ENCODE measurements around the gene PPFIBP2.
"Not testable (repeated sequence)": the region's sequence is repeated elsewhere in the genome, so short reads cannot be mapped to it uniquely, and the experiment has no call there.

The PPFIBP2 gene

GRCh38 chr11:7657306-7658025, 143.7 kb downstream of the PPFIBP2 start:
- TF ChIP-seq ZFX (IDR thresholded peaks at IDR 0.05) = no peak
- TF ChIP-seq, protein P1, sequence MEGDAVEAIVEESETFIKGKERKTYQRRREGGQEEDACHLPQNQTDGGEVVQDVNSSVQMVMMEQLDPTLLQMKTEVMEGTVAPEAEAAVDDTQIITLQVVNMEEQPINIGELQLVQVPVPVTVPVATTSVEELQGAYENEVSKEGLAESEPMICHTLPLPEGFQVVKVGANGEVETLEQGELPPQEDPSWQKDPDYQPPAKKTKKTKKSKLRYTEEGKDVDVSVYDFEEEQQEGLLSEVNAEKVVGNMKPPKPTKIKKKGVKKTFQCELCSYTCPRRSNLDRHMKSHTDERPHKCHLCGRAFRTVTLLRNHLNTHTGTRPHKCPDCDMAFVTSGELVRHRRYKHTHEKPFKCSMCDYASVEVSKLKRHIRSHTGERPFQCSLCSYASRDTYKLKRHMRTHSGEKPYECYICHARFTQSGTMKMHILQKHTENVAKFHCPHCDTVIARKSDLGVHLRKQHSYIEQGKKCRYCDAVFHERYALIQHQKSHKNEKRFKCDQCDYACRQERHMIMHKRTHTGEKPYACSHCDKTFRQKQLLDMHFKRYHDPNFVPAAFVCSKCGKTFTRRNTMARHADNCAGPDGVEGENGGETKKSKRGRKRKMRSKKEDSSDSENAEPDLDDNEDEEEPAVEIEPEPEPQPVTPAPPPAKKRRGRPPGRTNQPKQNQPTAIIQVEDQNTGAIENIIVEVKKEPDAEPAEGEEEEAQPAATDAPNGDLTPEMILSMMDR (conservative IDR thresholded peaks at IDR 0.05) = peak; percentile 30
- H3K27ac ChIP-seq = no peak overlapping the region

DNA sequence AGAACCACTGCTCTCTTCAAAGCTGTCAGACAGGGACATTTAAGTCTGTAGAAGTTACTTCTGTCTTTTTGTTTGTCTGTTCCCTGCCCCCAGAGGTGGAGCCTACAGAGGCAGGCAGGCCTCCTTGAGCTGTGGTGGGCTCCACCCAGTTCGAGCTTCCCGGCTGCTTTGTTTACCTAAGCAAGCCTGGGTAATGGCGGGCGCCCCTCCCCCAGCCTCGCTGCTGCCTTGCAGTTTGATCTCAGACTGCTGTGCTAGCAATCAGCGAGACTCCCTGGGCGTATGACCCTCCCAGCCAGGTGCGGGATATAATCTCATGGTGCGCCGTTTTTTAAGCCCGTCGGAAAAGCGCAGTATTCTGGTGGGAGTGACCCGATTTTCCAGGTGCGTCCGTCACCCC, 149.7 kb downstream of the PPFIBP2 start:
- not testable (repeated sequence) for H3K27ac ChIP-seq

DNA sequence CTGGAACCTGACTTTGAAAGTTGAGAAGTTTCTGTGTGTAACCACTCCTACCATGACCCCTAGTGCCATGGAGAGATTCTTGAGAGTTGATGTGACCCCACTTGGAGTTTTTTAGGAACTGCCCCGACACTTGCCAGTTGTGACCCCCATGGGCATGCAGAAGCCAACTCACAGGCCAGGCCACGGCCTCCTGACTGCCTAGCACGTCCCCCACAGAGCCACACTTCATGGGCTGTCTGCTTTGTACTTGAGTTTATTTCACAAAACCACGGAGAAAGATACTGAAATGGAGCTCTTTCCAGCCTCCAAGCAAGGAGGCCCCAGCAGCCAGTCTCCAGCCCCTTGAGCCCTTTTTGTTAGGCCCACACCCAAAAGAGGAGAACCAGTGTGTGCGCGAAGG, 151.1 kb downstream of the PPFIBP2 start:
- no peak overlapping the region for H3K27ac ChIP-seq
- TF ChIP-seq, protein P1 (conservative IDR thresholded peaks at IDR 0.05) = no peak
- no peak for TF ChIP-seq ZFX (IDR thresholded peaks at IDR 0.05)

DNA sequence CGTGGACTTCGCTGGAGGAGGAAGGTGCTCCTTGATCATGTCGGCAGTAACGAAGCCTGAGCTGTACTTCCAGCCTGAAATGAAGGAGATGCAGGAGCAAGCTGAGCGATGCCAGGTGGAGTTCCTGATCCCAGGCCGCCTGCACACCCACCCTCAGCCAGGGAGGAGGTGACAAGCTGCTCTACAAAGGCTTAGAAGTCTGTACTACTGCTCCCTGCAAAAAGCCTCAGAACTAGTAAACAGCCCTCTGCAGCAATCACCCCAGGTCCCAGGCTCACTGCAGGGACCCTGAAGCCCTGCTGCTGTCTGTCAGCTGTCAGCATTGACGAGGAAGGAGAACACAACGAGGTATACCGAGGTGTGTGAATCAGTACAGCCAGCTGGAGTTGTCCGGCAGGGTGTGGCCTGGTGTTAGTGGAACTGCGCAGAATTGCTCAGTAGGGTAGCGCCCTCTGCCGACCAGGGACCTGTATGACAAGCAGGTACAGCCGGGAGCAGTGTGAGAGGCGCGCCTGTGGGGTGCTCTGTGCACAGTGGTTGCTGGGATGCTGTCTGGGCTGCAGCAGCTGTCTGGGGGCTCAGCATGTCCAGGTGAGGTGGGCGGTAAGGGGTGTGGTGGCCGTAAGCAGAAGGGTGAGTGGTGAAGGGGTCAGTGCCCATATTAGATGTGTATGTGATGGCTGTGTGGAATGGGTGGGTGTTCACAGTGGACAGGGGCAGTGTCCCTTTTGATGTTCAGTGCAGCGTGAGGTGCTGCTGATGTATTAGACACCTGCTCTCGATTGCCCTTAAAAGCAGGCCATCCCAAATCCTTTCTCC, 151.9 kb downstream of the PPFIBP2 start:
- TF ChIP-seq, protein P1 (conservative IDR thresholded peaks at IDR 0.05) = peak; percentile 93
- no peak for TF ChIP-seq ZFX (IDR thresholded peaks at IDR 0.05)
- H3K27ac ChIP-seq = no peak overlapping the region

DNA sequence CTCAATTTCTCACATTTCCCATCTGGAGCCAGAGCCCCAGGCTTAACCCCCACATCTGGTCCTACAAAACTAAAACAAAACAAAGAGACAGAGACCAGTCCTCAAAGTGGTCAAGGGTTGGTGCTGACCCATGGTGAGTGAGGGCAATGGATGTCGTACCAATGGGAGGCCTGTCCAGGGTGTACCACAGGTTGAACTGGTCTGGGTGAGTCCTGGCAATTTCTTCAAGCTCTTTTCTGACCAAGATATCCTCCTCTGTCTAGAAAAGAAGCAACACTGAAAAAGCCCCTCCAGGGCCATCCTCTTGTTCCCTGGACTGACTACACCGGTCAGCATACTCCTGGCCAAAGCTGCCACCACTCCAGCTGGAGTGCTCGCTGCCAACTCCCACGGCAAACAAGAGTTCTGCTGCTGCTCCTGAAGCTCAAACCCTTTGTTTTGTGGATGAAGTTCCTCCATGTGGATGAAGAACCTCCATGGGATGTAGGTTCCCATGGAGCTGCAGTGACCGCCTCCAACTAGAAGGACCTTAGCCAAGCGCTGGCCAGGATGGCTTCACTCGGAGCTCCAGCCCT, 152.6 kb downstream of the PPFIBP2 start:
- TF ChIP-seq ZFX (IDR thresholded peaks at IDR 0.05) = no peak
- TF ChIP-seq, protein P1 (conservative IDR thresholded peaks at IDR 0.05) = no peak

DNA sequence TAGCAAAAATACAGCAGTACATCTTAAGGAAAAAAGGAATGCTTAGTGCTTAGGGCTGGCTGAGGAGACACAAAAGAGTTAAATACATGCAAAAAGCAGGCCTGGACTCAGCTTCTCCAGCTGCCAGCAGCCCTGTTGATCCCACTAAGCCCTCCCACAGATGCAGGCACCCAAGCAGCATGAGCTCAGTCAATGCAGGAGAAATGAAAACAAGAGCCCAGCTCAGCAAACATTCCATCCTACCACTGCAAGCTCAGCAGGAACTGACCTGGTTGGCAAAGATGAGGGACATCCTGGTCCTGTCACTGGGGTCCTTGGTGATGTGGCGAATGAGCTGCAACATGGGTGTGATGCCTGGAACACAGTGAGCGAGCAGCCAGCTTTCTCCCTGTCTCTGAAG, 153.7 kb downstream of the PPFIBP2 start:
- TF ChIP-seq, protein P1 (conservative IDR thresholded peaks at IDR 0.05) = no peak
- no peak for TF ChIP-seq ZFX (IDR thresholded peaks at IDR 0.05)
- no peak overlapping the region for H3K27ac ChIP-seq

More for the DNA sequence above, 152.6 kb downstream of the PPFIBP2 start:
- H3K27ac ChIP-seq = no peak overlapping the region

- TF ChIP-seq, protein P1 (conservative IDR thresholded peaks at IDR 0.05) = no peak
- no peak for TF ChIP-seq ZFX (IDR thresholded peaks at IDR 0.05)
- no peak overlapping the region for H3K27ac ChIP-seq
Observed at GRCh38 chr11:7668464-7668863, 154.7 kb downstream of the PPFIBP2 start.
